Vagina (tissue), 2 donors: ENCODE results near the gene RNF223.

Source experiments
- CTCF ChIP-seq, 3 experiments: fragments of 450-650 bp in 2 of 3; fragments of 200-600 bp in 1 of 3; sonication (generic) in 1 of 3; IDR thresholded peaks; one replicate each; pipeline ENCODE4 v1.5.1; 2017 to 2019; ENCODE audit warnings: antibody characterized with exemption in 3 of 3, mild to moderate bottlenecking in 2 of 3, moderate library complexity in 2 of 3
- POLR2A ChIP-seq, 2 donors: fragments of 450-650 bp; IDR thresholded peaks; one replicate each; pipeline ENCODE4 v1.6.1; 2017; ENCODE audit warnings: antibody characterized with exemption in 2 of 2, mild to moderate bottlenecking in 2 of 2, moderate library complexity in 2 of 2

- TF ChIP-seq CTCF (IDR thresholded peaks at IDR 0.05) (no peak), POLR2A (IDR thresholded peaks at IDR 0.05) (no peak)
Observed at GRCh38 chr1:1112237-1112985, 38.3 kb upstream of the RNF223 start.
